Epithelial cell of esophagus (primary cell): ENCODE data around the gene HCAR1.
"Not testable (repeated sequence)": the region's sequence is repeated elsewhere in the genome, so short reads cannot be mapped to it uniquely, and the experiment has no call there.

Experiments used
- DNase-seq: peaks from one replicate; pipeline ENCODE4 v3.0.0; 2010; ENCODE audit warnings: low read depth
- H3K4me3 ChIP-seq: 2 replicates; pipeline ENCODE4 v1.5.1; 2011; ENCODE audit warnings: mild to moderate bottlenecking, low read length, control low read depth
- TF ChIP-seq, protein P1 (sequence below): IDR thresholded peaks from 2 replicates; pipeline ENCODE4 v1.5.1; 2011; ENCODE audit warnings: low read depth, mild to moderate bottlenecking, low read length, control low read depth, inconsistent platforms; ENCODE audit not compliant: insufficient read depth; ENCODE audit errors: missing control alignments

The HCAR1 gene

DNA sequence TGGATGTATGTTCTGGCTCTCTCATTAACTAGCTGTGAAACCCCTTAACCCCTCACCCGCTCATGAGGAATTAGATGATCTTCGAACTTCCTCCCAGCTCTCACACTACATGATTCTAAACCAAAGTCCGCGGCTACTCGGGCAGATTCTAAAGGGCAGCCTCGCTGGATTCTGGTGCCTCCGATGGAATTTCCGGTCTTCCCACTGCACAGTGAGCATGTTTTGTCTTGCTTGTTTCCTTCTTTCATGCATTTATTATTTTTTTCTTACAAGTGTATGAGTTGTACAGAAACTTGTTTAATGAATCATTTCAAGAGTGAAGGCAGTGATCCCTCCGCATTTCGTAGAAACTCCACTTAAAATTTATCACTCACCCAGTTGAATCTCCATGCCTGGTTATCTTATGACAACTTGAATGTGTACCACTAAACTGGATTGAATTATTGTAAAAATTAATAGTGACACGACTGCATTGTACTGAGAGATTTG is 9.5 kb downstream of the HCAR1 start:
- H3K4me3 ChIP-seq = peak overlapping the region; percentile 23
- TF ChIP-seq, protein P1, sequence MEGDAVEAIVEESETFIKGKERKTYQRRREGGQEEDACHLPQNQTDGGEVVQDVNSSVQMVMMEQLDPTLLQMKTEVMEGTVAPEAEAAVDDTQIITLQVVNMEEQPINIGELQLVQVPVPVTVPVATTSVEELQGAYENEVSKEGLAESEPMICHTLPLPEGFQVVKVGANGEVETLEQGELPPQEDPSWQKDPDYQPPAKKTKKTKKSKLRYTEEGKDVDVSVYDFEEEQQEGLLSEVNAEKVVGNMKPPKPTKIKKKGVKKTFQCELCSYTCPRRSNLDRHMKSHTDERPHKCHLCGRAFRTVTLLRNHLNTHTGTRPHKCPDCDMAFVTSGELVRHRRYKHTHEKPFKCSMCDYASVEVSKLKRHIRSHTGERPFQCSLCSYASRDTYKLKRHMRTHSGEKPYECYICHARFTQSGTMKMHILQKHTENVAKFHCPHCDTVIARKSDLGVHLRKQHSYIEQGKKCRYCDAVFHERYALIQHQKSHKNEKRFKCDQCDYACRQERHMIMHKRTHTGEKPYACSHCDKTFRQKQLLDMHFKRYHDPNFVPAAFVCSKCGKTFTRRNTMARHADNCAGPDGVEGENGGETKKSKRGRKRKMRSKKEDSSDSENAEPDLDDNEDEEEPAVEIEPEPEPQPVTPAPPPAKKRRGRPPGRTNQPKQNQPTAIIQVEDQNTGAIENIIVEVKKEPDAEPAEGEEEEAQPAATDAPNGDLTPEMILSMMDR = no peak
- DNase-seq = peak; percentile 94

DNA sequence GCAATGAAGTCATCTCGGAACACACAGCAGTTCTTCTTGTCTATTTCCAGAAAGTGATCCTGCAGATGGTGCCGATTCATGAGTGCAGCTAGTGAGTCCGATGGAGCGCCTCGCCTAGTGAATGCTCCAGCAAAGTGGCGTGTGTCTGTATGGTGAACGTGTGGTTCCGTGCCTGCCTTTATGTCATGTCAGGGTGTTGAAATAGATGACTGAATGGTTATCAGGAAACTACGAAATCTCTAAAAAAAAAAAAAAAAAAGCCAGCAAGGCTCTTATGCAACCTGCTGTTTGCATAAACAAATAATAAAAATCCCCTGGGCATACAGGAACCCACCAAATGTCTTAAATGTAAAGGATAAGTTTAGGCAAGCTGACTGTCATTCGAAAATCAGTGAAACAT is 14.0 kb downstream of the HCAR1 start, which contains the start of gene HCAR3:
HCAR3 (minus strand) TSS at position 154 of the 400 bp plus-strand sequence; CDS start at position 80, 74 bp downstream.
- not testable (repeated sequence) for H3K4me3 ChIP-seq
- peak; percentile 85 for DNase-seq

DNA sequence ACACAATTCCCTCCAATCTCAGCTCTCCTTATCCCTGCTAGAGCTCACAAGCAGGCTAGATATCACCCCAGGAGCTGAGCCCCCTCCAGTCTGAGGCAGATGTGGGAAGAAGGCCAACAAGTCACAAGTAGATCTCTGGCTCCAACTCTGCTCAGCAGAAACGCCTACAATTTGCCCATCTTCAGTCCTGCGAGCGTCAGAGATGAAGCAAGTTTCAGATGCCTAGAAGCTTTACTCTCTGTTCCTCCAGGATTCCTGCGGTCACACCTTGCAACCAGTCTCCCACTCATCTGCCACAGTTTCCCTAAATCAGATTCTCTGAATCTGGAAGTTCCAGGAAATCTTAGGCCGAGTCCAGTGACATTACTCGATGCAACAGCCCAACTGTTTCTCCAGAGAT is 15.4 kb downstream of the HCAR1 start:
- not testable (repeated sequence) for DNase-seq, H3K4me3 ChIP-seq

DNA sequence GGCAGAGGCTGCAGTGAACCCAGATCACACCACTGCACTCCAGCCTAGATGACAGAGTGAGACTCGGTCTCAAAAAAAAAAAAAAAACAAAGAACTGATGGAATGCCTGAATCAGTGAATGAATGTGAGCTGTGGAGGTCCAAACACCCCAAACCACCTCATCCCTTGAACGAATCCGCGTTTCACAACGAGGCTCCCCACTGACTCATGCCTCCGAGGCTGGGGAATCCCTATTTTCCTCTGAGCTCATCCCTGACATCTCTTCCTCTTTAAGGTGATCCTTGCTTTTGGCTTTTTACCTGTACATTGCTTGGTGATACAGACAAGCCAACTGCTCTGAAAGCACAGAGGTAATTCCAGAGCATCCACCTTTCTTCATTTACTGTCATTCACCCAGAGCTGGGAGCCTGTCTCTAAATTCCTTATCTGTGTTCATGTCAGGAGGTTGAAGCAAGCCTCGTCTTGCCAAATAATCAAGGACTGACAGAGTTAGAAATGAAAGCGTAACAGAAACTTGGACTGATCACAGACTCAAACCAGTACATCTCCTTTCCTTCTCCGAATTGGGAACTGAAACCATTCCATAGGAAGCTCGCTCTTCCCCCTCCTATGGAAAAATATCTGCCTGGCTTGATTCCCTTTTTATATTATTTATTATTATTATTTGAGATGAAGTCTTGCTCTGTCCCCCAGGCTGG is 17.0 kb downstream of the HCAR1 start:
- DNase-seq, H3K4me3 ChIP-seq: not testable (repeated sequence)

DNA sequence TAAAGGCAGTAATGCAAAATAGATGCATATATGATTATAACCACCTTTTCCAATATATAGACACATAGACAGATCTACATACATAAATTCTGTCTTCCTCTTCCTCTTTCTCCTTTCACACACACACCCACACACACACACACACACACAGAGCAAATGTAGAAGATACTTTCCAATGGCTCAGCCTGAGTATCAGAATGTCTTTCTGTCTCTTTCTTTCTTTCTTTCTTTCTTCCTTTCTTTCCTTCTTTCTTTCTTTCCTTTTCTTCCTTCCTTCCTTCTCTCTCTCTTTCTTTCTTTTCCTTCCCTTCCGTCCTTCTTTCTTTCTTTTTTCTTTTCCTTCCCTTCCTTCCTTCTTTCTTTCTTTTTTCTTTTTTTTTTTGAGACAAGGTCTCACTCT is 19.4 kb downstream of the HCAR1 start:
- H3K4me3 ChIP-seq = not testable (repeated sequence)

DNA sequence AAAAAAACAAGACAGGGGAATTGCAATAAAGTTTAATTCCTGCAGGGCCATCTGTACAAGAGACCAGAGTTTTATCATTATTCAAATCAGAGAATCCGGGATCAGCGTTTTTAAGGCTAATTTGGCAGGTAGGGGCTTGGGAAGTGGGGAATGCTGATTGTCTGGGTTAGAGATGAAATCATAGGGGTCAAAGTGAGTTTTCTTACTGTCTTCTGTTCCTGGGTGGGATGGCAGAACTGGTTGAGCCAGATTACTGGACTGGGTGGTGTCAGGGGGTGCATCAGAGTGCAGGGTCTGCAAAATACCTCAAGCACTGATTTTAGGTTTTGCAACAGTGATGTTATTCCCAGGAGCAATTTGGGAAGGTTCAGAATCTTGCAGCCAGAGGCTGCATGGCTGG is 20.3 kb downstream of the HCAR1 start:
- DNase-seq = peak; percentile 49

More for the DNA sequence above, 19.4 kb downstream of the HCAR1 start:
- not testable (repeated sequence) for DNase-seq

DNA sequence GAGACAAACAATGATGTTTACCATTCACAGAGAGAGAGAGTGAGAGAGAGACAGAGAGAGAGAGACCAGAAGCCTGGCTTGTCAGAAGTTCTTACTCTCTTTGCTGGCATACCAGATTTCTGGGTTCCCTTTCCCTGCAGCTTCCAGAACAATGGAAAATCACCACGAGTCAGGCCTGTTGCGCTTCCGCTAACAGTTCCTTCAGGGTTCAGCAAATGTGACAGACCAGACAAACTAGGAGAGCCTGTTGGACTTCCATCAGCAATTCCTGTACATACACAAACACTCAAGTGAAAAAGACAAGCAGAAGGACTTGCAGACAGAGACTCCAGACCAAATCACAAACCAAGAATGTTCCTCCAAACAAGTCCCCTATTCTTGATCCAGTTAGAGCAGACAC is 21.4 kb downstream of the HCAR1 start:
- H3K4me3 ChIP-seq, DNase-seq: not testable (repeated sequence)

More for the DNA sequence above, 20.3 kb downstream of the HCAR1 start:
- not testable (repeated sequence) for H3K4me3 ChIP-seq

DNA sequence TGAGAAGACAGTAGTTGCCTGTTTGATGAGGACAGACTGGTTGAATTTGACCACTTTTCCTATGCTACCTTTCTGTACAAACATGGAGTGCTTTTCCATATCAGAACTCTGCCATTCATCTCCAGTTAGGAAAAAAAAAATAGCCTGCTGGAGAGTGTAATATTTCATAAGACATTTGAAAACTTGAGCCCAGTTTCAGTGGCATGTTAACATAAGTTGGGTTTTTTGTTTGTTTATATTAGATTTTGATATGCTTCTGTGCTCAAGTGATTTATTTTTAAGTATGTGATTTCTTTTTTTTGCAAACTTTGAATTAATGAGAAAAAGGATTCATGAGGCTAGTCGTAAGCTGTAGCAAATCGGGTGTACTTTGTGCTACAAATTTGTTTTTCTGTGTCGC is 26.8 kb downstream of the HCAR1 start:
- not testable (repeated sequence) for DNase-seq, H3K4me3 ChIP-seq

DNA sequence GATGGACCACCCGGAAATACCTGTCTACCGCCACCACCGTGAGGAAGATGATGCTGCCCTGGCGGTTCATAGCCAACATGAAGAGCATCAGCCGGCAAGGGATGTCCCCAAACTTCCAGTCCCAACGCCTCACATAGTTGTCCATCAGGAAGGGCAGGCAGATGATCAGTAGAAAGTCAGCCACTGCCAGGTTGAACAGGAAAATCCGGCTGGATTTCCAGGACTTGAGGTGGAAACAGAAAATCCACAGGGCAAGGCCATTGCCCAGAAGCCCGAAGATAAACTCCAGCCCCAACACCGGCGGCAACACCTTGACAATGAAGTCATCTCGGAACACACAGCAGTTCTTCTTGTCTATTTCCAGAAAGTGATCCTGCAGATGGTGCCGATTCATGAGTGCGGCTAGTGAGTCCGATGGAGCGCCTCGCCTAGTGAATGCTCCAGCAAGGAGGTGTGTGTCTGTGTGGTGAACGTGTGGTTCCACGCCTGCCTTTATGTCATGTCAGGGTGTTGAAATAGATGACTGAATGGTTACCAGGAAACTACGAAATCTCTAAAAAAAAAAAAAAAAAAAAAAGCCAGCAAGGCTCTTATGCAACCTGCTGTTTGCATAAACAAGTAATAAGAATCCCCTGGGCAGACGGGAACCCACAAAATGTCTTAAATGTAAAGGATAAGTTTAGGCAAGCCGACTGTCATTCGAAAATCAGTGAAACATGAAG is 27.6 kb downstream of the HCAR1 start, which contains the start of gene HCAR2:
HCAR2 (minus strand) TSS at position 468 of the 722 bp plus-strand sequence; CDS start at position 394, 74 bp downstream.
- DNase-seq = peak; percentile 96
- peak within 1 kb of the TSS; percentile 10 for H3K4me3 ChIP-seq

DNA sequence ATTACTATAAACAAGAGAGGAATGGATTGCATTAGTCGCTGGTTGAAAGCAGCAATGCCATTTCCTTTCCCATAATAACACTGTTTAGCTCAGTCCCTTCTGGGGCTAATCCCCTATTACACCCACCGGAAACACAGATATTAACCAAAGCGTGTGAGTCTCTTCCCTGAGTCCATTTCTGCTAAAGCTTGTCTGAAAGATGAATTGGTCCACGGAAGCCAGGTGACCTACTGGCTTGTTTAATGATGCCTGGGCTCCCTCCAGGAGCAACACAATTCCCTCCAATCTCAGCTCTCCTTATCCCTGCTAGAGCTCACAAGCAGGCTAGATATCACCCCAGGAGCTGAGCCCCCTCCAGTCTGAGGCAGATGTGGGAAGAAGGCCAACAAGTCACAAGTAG is 29.2 kb downstream of the HCAR1 start:
- peak overlapping the region; percentile 2 for H3K4me3 ChIP-seq
- DNase-seq = not testable (repeated sequence)

DNA sequence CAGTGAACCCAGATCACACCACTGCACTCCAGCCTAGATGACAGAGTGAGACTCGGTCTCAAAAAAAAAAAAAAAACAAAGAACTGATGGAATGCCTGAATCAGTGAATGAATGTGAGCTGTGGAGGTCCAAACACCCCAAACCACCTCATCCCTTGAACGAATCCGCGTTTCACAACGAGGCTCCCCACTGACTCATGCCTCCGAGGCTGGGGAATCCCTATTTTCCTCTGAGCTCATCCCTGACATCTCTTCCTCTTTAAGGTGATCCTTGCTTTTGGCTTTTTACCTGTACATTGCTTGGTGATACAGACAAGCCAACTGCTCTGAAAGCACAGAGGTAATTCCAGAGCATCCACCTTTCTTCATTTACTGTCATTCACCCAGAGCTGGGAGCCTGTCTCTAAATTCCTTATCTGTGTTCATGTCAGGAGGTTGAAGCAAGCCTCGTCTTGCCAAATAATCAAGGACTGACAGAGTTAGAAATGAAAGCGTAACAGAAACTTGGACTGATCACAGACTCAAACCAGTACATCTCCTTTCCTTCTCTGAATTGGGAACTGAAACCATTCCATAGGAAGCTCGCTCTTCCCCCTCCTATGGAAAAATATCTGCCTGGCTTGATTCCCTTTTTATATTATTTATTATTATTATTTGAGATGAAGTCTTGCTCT is 30.5 kb downstream of the HCAR1 start:
- H3K4me3 ChIP-seq, DNase-seq: not testable (repeated sequence)

DNA sequence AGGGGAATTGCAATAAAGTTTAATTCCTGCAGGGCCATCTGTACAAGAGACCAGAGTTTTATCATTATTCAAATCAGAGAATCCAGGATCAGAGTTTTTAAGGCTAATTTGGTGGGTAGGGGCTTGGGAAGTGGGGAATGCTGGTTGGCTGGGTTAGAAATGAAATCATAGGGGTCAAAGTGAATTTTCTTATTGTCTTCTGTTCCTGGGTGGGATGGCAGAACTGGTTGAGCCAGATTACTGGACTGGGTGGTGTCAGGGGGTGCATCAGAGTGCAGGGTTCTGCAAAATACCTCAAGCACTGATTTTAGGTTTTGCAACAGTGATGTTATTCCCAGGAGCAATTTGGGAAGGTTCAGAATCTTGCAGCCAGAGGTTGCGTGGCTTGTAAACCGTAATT is 33.7 kb downstream of the HCAR1 start:
- DNase-seq = peak; percentile 46

DNA sequence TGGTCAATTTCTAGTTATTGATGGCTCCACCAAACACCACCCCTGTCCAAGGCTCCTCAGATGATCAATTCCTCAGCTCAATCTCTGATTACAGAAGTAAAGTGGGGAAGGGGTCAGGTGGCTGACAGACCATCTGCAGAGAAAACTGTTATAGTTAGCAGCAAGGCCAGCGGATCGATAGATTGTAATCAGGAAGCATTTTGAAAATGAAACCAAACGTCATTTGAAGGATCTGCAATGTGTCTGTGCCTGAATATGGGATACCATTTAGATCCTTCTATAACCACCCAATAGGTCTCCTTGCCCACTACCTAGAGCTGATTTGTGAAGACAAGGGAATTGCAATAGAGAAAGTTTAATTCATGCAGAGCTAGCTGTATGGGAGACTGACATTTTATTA is 39.1 kb downstream of the HCAR1 start:
- TF ChIP-seq, protein P1 = no peak

More for the DNA sequence above, 33.7 kb downstream of the HCAR1 start:
- H3K4me3 ChIP-seq = not testable (repeated sequence)

More for the DNA sequence above, 39.1 kb downstream of the HCAR1 start:
- DNase-seq = no peak
- H3K4me3 ChIP-seq = no peak overlapping the region
